ENCODE data around the gene COQ6.

Gene COQ6

GRCh38 chr14:73935666-73936065 is 14.4 kb upstream of the COQ6 start:
- TF ChIP-seq CTCF (conservative IDR thresholded peaks at IDR 0.05; ENCODE audit: low read depth, low read length): peak; percentile 44
- DNase-seq (ENCODE audit: low read depth): no peak
- H3K4me3 ChIP-seq (ENCODE audit: low read length): no peak overlapping the region

DNA sequence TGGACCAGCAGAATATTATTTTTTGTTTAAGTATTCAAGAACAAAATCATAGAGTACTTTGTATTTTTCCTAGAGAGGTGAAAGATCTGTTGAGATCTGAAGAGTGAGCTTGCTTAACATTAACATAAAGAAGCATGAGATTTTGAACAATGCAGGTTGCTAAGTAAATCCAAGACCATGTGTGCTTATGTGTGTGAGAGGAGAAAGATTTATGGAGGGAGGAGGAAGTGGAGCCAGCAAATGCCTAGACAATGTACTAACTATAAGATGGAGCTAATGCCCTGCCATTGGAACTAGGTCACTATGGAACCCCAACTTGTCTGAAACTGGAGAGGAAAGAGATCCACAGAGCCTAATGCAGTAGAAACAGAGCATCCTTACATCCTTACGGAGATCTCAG is 13.6 kb upstream of the COQ6 start:
- DNase-seq (ENCODE audit: low read depth): no peak
- H3K4me3 ChIP-seq (ENCODE audit: low read length): no peak overlapping the region
- no peak for TF ChIP-seq CTCF (conservative IDR thresholded peaks at IDR 0.05; ENCODE audit: low read depth, low read length)

DNA sequence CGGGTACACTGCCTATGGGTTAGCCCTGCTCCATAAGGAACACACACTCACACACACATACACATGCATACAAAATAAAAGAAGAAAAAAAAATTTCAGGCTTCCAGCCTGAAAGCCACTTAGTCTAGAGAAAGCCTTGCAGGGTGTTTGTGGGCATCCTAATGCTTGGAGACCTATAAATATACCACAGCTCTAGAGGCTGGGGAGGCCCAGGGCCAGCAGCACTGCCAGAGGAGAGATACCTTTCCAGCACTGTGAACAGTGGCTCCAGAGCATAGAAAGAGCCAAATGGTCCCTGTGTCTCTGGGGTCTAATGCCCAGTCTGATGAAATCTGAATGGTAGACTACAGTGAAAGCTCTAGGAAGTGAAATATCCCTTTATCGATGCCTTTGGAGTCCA is 13.1 kb upstream of the COQ6 start:
- DNase-seq (ENCODE audit: low read depth): no peak
- TF ChIP-seq CTCF (conservative IDR thresholded peaks at IDR 0.05; ENCODE audit: low read depth, low read length): no peak
- no peak overlapping the region for H3K4me3 ChIP-seq (ENCODE audit: low read length)

GRCh38 chr14:73942180-73942579 is 7.9 kb upstream of the COQ6 start:
- TF ChIP-seq CTCF (conservative IDR thresholded peaks at IDR 0.05; ENCODE audit: low read depth, low read length): no peak
- no peak overlapping the region for H3K4me3 ChIP-seq (ENCODE audit: low read length)
- no peak for DNase-seq (ENCODE audit: low read depth)

- H3K4me3 ChIP-seq (ENCODE audit: low read length): no peak overlapping the region
- TF ChIP-seq CTCF (conservative IDR thresholded peaks at IDR 0.05; ENCODE audit: low read depth, low read length): no peak
Observed at GRCh38 chr14:73943083-73943482, 7.0 kb upstream of the COQ6 start.

DNA sequence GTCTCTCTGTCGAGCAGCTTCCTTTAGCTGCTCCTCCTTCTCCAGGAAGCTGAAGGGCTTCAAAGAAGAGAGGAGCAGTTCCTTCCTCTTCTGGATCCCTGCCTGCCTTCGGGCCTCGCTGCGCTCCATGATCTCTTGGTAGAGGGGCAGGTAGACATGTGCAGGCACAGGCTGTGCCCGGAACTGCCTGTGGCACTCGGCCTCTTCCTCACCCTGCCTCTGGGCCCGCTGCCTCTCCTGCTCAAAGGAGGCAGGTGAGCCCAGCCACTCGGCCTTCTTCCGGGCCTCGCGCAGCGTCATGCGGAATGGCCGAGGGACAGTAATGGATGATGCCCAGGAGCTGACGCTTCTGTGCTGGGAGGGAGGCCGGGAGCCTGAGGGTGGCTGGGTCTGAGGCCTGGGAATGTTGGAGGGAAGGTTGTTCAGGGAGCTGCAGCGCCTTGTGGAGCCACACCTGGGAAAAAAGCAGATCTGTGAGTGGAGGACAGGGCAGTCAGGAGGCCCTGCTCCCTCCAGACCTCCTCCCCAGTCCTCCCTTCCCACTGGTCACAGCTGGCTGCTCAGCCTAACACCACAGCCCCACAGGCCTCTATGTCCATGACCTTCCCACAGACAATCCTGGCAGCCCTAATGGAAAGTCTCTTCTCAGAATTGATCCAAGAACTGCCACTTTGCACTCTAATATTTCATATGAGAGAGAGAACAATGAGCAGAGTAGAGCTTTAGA is 5.5 kb upstream of the COQ6 start:
- no peak for DNase-seq (ENCODE audit: low read depth)
- no peak overlapping the region for H3K4me3 ChIP-seq (ENCODE audit: low read length)
- no peak for TF ChIP-seq CTCF (conservative IDR thresholded peaks at IDR 0.05; ENCODE audit: low read depth, low read length)

More at GRCh38 chr14:73943083-73943482, 7.0 kb upstream of the COQ6 start:
- DNase-seq (ENCODE audit: low read depth): no peak

- TF ChIP-seq CTCF (conservative IDR thresholded peaks at IDR 0.05; ENCODE audit: low read depth, low read length): no peak
- H3K4me3 ChIP-seq (ENCODE audit: low read length): no peak overlapping the region
- DNase-seq (ENCODE audit: low read depth): no peak
Observed at GRCh38 chr14:73945159-73945670, 4.9 kb upstream of the COQ6 start.

Measured in retinal pigment epithelial cell (primary cell).